GM23248 (cell line): ENCODE results near the gene SH3BP1. TPM values are rescaled to one million over a fixed set of nuclear protein-coding genes. Genes with fewer than 3 reads are reported as not detected.

Source experiments
- DNase-seq: peaks from one replicate; pipeline ENCODE4 v3.0.0-alpha.2; 2015
- H2AFZ ChIP-seq: fragments of 200-600 bp; sonication (generic); 2 replicates; pipeline ENCODE4 v1.6.1; 2016; ENCODE audit warnings: antibody characterized with exemption
- H3F3A ChIP-seq: fragments of 200-600 bp; sonication (generic); 2 replicates; pipeline ENCODE4 v1.6.1; 2016; ENCODE audit warnings: mild to moderate bottlenecking, antibody characterized with exemption, mixed run types; ENCODE audit not compliant: insufficient read depth
- H3K27ac ChIP-seq: fragments of 200-600 bp; sonication (generic); 2 replicates; pipeline ENCODE4 v1.5.1; 2016; ENCODE audit warnings: mild to moderate bottlenecking
- H3K27me3 ChIP-seq: fragments of 200-600 bp; sonication (generic); replicated peaks from 2 replicates; pipeline ENCODE4 v1.6.1; 2016; ENCODE audit warnings: mild to moderate bottlenecking; ENCODE audit not compliant: insufficient read depth
- H3K36me3 ChIP-seq: fragments of 200-600 bp; sonication (generic); 2 replicates; pipeline ENCODE4 v1.6.1; 2016; ENCODE audit warnings: low read depth, mild to moderate bottlenecking
- H3K4me1 ChIP-seq: fragments of 200-600 bp; sonication (generic); 2 replicates; pipeline ENCODE4 v1.6.1; 2016; ENCODE audit warnings: mild to moderate bottlenecking; ENCODE audit not compliant: insufficient read depth
- H3K4me2 ChIP-seq: fragments of 200-600 bp; sonication (generic); one replicate; pipeline ENCODE4 v1.6.1; 2016; ENCODE audit warnings: mild to moderate bottlenecking; ENCODE audit not compliant: unreplicated experiment
- H3K4me3 ChIP-seq: fragments of 200-600 bp; sonication (generic); 2 replicates; pipeline ENCODE4 v1.5.1; 2016; ENCODE audit warnings: mild to moderate bottlenecking
- H3K79me2 ChIP-seq: fragments of 200-600 bp; sonication (generic); 2 replicates; pipeline ENCODE4 v1.6.1; 2016; ENCODE audit warnings: mild to moderate bottlenecking; ENCODE audit not compliant: insufficient read depth
- H3K9ac ChIP-seq: fragments of 200-600 bp; sonication (generic); 2 replicates; pipeline ENCODE4 v1.6.1; 2016; ENCODE audit warnings: mild to moderate bottlenecking
- H3K9me2 ChIP-seq: fragments of 200-600 bp; sonication (generic); 2 replicates; pipeline ENCODE4 v1.6.1; 2016; ENCODE audit warnings: mixed run types, mild to moderate bottlenecking, moderate library complexity; ENCODE audit not compliant: insufficient read depth
- H3K9me3 ChIP-seq: fragments of 200-600 bp; sonication (generic); one replicate; pipeline ENCODE4 v1.6.1; 2017; ENCODE audit warnings: low read depth
- H4K20me1 ChIP-seq: fragments of 200-600 bp; sonication (generic); 2 replicates; pipeline ENCODE4 v1.6.0; 2016; ENCODE audit not compliant: insufficient read depth
- EZH2 ChIP-seq: fragments of 200-600 bp; sonication (generic); IDR thresholded peaks from 2 replicates; pipeline ENCODE4 v1.6.1; 2018; ENCODE audit warnings: antibody characterized with exemption, mild to moderate bottlenecking; ENCODE audit not compliant: insufficient read depth, poor library complexity, severe bottlenecking
- EZH2phosphoT487 ChIP-seq: fragments of 200-600 bp; sonication (generic); IDR thresholded peaks from 2 replicates; pipeline ENCODE4 v1.6.1; 2018; ENCODE audit warnings: antibody characterized with exemption, moderate library complexity, mild to moderate bottlenecking, low read depth; ENCODE audit not compliant: insufficient read depth
- WGBS, 2 experiments: methylation state at CpG; one replicate each; pipeline ENCODE4 v1.1.6; 2015 to 2017; ENCODE audit warnings: low lambda C conversion rate in 2 of 2, low coverage in 1 of 2; ENCODE audit errors: missing lambda C conversion rate in 2 of 2; 5-methylcytosine and 5-hydroxymethylcytosine counted together
- in situ Hi-C: fragments of 300-500 bp; cut with MboI; formaldehyde crosslinking; loops from 2 replicates; pipeline ENCODE4 v1.15.0; 2020
- polyA plus RNA-seq: library from polyadenylated mRNA; unstranded; fragments of >200 nt; fragmentation: Nextera tagmentation; extraction: Ambion mirVana; gene quantifications from 2 replicates; pipeline ENCODE4 v1.2.1, GENCODE V29; 2016
- total RNA-seq: library from RNA; depleted of rRNA; stranded (reverse); fragments of >200 nt; shearing (Covaris generic); gene quantifications from 2 replicates; pipeline ENCODE4 v1.2.3, GENCODE V29; 2014

The SH3BP1 gene
- total and polyA plus RNA-seq, 2 experiments from 2014 or later: 0.81 to 9.9 TPM

- Histone ChIP-seq H3K79me2 (no peaks in the 10 kb centered on the region), H3K27me3 (no peaks in the 10 kb centered on the region), H3K4me2 (no peak overlapping the region), H3K4me3 (no peak overlapping the region), H3K4me1 (no peaks in the 10 kb centered on the region), H3K9me3 (no peaks in the 10 kb centered on the region), H3F3A (no peaks in the 10 kb centered on the region), H4K20me1 (no peaks in the 10 kb centered on the region), H3K9ac (no peak overlapping the region), H2AFZ (no peak overlapping the region), H3K36me3 (no peaks in the 10 kb centered on the region), H3K27ac (no peak overlapping the region), H3K9me2 (no peaks in the 10 kb centered on the region)
- 56 to 57% methylated on average over 6 of the region's 6 CpGs for WGBS, 2 experiments
- in situ Hi-C loops: loop anchor here (10.0 kb wide), 1 partner anchor 171 kb away; no protein-coding TSS in a partner anchor
- no peak for DNase-seq
- TF ChIP-seq EZH2phosphoT487 (no peak), EZH2 (no peak)
Observed at GRCh38 chr22:37624017-37624365, 15.5 kb upstream of the SH3BP1 start.

- H3K9me2 ChIP-seq: no peaks in the 10 kb centered on the region
- H3K4me1 ChIP-seq: no peaks in the 10 kb centered on the region
- H3K36me3 ChIP-seq: no peaks in the 10 kb centered on the region
- 98 to 99% methylated on average over 7 of the region's 7 CpGs for WGBS, 2 experiments
- H4K20me1 ChIP-seq: no peaks in the 10 kb centered on the region
- no peak overlapping the region for H3K9ac ChIP-seq
- TF ChIP-seq EZH2: no peak
- no peak for TF ChIP-seq EZH2phosphoT487
- H3K27ac ChIP-seq: no peak overlapping the region
- H2AFZ ChIP-seq: no peak overlapping the region
- H3K4me2 ChIP-seq: no peak overlapping the region
- DNase-seq: no peak
- no peak overlapping the region for H3K4me3 ChIP-seq
- no peaks in the 10 kb centered on the region for H3K79me2 ChIP-seq
- in situ Hi-C loops: loop anchor here (10.0 kb wide), 1 partner anchor 170 kb away; no protein-coding TSS in a partner anchor
- H3F3A ChIP-seq: no peaks in the 10 kb centered on the region
- no peaks in the 10 kb centered on the region for H3K9me3 ChIP-seq
- H3K27me3 ChIP-seq: no peaks in the 10 kb centered on the region
Observed at GRCh38 chr22:37624876-37625275, 14.6 kb upstream of the SH3BP1 start.

GRCh38 chr22:37625737-37626136 is 13.7 kb upstream of the SH3BP1 start:
- H3K27ac ChIP-seq: no peak overlapping the region
- H3K9me2 ChIP-seq: no peaks in the 10 kb centered on the region
- H2AFZ ChIP-seq: no peak overlapping the region
- no peaks in the 10 kb centered on the region for H3K4me1 ChIP-seq
- H3F3A ChIP-seq: no peaks in the 10 kb centered on the region
- WGBS, 2 experiments: 86 to 93% methylated on average over 14 of the region's 14 CpGs
- no peaks in the 10 kb centered on the region for H3K9me3 ChIP-seq
- no peaks in the 10 kb centered on the region for H4K20me1 ChIP-seq
- H3K4me3 ChIP-seq: no peak overlapping the region
- no peak overlapping the region for H3K9ac ChIP-seq
- no peaks in the 10 kb centered on the region for H3K79me2 ChIP-seq
- DNase-seq: no peak
- H3K36me3 ChIP-seq: no peaks in the 10 kb centered on the region
- no peaks in the 10 kb centered on the region for H3K27me3 ChIP-seq
- no peak for TF ChIP-seq EZH2
- TF ChIP-seq EZH2phosphoT487: no peak
- in situ Hi-C loops: loop anchor here (10.0 kb wide), 1 partner anchor 169 kb away; no protein-coding TSS in a partner anchor
- no peak overlapping the region for H3K4me2 ChIP-seq

GRCh38 chr22:37626144-37626543 is 13.3 kb upstream of the SH3BP1 start:
- WGBS, 2 experiments: 57 to 69% methylated on average over 11 of the region's 11 CpGs
- H3K36me3 ChIP-seq: no peaks in the 10 kb centered on the region
- H2AFZ ChIP-seq: no peak overlapping the region
- H3K9me3 ChIP-seq: no peaks in the 10 kb centered on the region
- no peak overlapping the region for H3K4me2 ChIP-seq
- no peaks in the 10 kb centered on the region for H3K27me3 ChIP-seq
- H3K79me2 ChIP-seq: no peaks in the 10 kb centered on the region
- H3K4me1 ChIP-seq: no peaks in the 10 kb centered on the region
- H3K4me3 ChIP-seq: no peak overlapping the region
- no peaks in the 10 kb centered on the region for H3F3A ChIP-seq
- H4K20me1 ChIP-seq: no peaks in the 10 kb centered on the region
- no peaks in the 10 kb centered on the region for H3K9me2 ChIP-seq
- TF ChIP-seq EZH2: no peak
- no peak for TF ChIP-seq EZH2phosphoT487
- H3K27ac ChIP-seq: no peak overlapping the region
- no peak for DNase-seq
- in situ Hi-C loops: loop anchor here (10.0 kb wide), 1 partner anchor 169 kb away; no protein-coding TSS in a partner anchor
- no peak overlapping the region for H3K9ac ChIP-seq
